DMS 273 (cell line): ENCODE data around the gene FGFR4.
A peak's percentile ranks its signal among the peaks of the same experiment; 100 is the strongest.

ENCODE experiments used
- DNase-seq: peaks from one replicate; lab custom pipeline; 2025; ENCODE audit not compliant: unreplicated experiment; lab: John Stamatoyannopoulos, UW

Gene FGFR4

DNA sequence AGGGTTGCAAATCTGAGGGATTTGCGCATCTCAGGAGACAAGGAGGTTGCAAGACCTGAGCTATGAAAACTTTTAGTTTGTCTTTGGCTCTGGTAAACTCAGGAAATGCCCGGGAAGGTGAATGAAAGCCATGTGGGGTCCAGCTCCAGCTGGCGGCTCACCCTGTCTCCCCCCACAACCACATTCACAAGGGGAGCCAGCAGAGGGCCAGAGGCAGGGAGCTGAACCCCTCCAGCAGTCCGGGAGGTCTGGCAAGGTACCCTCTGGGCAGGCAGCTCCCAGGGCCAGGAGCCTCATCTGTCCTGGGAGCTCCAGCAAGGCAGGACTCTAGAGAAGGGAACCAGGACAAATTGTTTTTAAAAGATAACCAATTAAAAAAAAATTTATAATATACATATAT lies 2.5 kb upstream of the FGFR4 start:
- no peak for DNase-seq

DNA sequence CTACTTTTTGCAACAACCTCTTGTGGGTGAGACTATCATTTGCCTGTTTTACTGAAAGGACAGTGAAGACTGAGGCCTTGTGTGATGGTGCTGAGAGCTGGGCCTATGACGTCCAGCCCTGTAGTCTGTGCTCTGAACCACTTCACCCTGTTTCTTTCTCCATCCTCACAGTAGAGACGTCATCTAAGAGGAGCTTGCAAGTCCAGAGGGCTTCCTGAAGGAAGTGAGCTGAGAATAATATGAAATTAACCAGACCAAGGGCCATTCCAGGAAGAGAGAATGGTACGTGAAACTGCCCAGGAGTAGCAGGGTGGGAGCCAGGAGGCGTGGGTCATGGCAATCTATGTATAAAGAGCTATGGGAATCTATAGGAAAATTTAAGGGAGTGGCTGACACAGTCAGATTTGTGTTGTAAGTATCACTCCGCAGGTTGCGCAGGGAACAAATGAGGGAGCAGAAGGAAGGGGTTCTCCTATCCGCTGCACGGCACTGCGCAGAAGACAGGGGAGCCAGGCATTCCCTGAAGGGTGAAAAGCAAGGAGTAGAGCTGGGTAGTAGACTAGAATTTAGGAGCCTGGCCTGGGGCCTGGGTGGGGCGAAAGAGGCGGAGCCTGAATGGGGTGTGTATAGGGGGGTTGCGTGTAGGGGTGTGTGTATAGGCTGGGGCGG lies 596 bp upstream of the FGFR4 start:
- no peak for DNase-seq

GRCh38 chr5:177087398-177088005 lies 787 bp downstream of the FGFR4 start:
- DNase-seq: peak; percentile 35

DNA sequence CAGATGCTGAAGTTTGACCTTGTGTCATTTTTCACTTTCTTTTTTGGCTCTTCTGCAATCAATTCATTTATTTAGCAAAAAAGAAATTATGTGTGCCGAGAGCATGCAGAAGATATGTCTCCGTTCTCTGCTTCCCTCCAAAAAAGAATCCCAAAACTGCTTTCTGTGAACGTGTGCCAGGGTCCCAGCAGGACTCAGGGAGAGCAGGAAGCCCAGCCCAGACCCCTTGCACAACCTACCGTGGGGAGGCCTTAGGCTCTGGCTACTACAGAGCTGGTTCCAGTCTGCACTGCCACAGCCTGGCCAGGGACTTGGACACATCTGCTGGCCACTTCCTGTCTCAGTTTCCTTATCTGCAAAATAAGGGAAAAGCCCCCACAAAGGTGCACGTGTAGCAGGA lies 2.4 kb downstream of the FGFR4 start:
- no peak for DNase-seq

DNA sequence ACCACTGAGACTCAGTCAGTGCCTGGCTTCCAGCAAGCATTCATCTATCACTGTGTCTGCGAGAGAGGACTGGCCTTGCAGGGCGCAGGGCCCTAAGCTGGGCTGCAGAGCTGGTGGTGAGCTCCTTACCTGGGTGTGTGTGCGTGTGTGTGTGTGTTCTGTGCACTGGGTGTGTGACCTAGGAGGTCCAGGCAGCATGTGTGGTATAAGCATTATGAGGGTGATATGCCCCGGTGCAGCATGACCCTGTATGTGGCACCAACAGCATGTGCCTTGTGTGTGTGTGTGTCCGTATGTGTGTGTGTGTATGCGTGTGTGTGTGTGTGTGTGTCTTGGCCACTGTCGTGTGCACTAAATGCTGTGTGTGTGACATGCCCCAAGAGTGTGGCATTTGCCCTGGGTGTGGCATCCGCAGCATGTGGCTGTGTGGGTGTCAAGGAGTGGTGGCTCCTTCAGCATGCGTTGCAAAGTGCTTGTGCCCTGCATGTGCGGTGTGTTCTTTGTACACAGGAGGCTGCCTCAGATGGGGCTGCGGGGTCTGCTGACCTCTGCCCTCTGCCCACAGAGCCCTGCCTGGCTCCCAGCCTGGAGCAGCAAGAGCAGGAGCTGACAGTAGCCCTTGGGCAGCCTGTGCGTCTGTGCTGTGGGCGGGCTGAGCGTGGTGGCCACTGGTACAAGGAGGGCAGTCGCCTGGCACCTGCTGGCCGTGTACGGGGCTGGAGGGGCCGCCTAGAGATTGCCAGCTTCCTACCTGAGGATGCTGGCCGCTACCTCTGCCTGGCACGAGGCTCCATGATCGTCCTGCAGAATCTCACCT lies 3.3 kb downstream of the FGFR4 start:
- DNase-seq: no peak

DNA sequence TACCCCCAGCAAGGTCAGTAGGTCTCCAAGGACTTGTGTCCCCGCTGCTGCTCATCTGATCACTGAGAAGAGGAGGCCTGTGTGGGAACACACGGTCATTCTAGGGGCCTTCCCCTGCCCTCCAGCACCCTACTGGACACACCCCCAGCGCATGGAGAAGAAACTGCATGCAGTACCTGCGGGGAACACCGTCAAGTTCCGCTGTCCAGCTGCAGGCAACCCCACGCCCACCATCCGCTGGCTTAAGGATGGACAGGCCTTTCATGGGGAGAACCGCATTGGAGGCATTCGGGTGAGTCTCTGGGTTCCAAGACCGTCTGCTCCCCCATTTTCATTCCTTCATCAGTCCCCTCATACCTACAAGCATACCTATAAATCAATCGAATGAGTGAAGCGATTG lies 4.1 kb downstream of the FGFR4 start:
- no peak for DNase-seq

- DNase-seq: no peak
Observed at GRCh38 chr5:177091232-177091631, 4.5 kb downstream of the FGFR4 start.

DNA sequence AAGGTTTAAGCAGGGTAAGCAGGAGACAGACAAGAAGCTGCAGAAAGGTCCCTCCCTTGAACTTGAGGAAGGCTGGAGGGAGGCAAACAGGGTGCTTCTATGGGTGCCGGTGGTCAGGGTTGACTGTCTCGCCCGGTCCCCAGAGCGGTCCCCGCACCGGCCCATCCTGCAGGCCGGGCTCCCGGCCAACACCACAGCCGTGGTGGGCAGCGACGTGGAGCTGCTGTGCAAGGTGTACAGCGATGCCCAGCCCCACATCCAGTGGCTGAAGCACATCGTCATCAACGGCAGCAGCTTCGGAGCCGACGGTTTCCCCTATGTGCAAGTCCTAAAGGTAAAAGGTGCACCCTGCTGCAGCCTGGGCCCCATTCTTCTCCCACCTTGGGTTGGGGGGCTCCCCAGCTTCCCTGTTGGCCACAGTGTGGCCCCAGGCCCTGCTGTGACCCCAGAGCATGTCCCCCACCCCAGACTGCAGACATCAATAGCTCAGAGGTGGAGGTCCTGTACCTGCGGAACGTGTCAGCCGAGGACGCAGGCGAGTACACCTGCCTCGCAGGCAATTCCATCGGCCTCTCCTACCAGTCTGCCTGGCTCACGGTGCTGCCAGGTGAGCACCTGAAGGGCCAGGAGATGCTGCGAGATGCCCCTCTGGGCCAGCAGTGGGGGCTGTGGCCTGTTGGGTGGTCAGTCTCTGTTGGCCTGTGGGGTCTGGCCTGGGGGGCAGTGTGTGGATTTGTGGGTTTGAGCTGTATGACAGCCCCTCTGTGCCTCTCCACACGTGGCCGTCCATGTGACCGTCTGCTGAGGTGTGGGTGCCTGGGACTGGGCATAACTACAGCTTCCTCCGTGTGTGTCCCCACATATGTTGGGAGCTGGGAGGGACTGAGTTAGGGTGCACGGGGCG lies 5.7 kb downstream of the FGFR4 start:
- DNase-seq: no peak

- DNase-seq: no peak
Observed at GRCh38 chr5:177093082-177093712, 6.5 kb downstream of the FGFR4 start.

- no peak for DNase-seq
Observed at GRCh38 chr5:177093803-177094202, 7.1 kb downstream of the FGFR4 start.

- peak; percentile 38 for DNase-seq
Observed at GRCh38 chr5:177094224-177095087, 7.7 kb downstream of the FGFR4 start.

DNA sequence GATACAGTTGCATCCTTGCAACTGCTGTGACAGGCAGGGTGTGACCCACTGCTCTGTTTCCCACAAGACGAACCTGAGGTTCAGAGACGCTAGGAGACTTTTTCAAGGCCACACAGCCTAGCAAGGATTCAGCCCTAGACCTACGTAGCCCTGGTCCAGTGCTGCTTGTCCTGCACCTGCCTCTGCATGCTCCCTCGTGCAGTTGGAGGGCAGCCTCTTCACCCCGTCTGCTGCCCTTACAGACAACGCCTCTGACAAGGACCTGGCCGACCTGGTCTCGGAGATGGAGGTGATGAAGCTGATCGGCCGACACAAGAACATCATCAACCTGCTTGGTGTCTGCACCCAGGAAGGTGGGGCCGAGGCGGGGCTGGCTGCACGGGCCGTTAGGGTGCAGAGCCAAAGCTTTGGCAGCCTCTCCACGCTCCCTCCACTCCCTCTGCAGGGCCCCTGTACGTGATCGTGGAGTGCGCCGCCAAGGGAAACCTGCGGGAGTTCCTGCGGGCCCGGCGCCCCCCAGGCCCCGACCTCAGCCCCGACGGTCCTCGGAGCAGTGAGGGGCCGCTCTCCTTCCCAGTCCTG lies 8.5 kb downstream of the FGFR4 start:
- no peak for DNase-seq

GRCh38 chr5:177096162-177097015 lies 9.7 kb downstream of the FGFR4 start:
- no peak for DNase-seq

GRCh38 chr5:177097016-177097985 lies 10.6 kb downstream of the FGFR4 start:
- peak; percentile 35 for DNase-seq

DNA sequence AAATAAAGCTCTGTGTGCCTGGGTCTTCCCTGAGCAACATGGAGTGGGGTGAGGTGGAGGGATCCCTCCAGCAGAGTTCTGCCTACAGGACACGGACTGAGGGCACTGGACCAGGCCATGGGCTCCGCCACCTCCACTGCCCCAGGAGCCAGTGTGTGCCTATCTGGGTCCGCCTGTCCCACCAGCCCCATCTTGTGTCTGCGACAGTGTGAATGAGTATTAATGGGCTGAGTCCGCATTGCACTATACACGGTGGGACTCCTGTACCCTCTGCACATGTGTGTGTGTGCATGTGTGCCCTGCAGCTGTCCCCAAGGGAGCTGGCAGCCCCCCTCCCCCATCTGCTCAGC lies 11.4 kb downstream of the FGFR4 start:
- no peak for DNase-seq

GRCh38 chr5:177098470-177099141 lies 11.9 kb downstream of the FGFR4 start:
- peak; percentile 64 for DNase-seq
